Stimulated activated CD8-positive, alpha-beta memory T cell treated with anti-CD3 and anti-CD28 coated beads, Interleukin-7, amount 100 ng/mL, for 4 hours (primary cell): ENCODE measurements around the gene SMARCD2.

ENCODE experiments used
- DNase-seq, 2 donors: peaks; one replicate each; pipeline ENCODE4 v3.0.0-alpha.2; 2020; ENCODE audit warnings: low read depth in 2 of 2

The SMARCD2 gene

DNA sequence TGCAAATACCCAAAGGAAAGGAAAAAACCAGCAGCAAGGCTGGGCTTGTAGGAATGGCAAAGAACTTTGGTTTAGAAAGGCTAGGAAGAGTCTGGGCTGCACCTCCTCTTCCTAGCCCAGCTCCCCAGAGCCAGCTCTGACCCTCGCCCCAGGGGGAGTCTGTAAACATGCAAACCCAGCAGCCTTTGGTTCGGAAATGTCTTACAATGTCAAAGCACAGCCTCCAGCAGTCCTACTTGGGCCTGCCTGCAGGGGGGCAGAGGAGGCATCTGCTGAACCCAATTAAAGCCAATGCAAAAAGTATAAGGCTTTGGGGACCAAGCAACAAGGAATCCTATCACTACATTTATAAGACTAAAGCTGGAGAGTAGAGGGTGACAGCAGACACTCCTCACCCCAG lies 10.0 kb downstream of the SMARCD2 start:
- no peak for DNase-seq

DNA sequence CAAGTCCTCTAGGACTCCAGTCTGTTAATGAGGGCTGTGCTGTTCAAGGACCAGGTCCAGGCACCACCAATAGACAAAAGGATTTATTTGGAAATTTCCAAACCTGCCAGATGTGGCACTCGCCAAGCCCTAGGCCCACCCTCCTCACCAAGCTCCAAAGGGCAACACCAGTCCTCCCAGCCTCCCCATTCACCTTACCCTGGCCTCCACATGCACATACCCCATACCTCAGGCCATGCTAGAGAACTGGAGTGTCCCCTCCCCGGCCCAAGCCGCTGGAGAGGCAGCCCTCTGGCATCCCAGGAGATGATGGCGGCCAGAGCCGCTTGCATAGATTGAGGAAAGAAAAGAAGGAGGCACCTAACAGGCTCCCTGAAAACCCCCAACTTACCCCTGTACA lies 10.5 kb downstream of the SMARCD2 start:
- DNase-seq, result no peak

DNA sequence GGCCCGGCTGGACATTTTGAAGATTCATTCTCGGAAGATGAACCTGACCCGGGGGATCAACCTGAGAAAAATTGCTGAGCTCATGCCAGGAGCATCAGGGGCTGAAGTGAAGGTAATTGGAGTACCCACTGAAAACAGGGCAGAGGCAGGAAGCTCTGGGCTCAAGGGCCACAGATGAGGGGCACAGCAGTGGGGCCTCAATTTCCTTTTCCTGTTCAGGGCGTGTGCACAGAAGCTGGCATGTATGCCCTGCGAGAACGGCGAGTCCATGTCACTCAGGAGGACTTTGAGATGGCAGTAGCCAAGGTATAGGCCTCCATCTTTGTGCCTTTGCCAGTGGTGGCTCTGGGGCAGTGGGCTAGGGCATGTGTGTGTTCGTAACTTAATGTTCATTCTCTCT lies 11.0 kb downstream of the SMARCD2 start:
- no peak for DNase-seq

DNA sequence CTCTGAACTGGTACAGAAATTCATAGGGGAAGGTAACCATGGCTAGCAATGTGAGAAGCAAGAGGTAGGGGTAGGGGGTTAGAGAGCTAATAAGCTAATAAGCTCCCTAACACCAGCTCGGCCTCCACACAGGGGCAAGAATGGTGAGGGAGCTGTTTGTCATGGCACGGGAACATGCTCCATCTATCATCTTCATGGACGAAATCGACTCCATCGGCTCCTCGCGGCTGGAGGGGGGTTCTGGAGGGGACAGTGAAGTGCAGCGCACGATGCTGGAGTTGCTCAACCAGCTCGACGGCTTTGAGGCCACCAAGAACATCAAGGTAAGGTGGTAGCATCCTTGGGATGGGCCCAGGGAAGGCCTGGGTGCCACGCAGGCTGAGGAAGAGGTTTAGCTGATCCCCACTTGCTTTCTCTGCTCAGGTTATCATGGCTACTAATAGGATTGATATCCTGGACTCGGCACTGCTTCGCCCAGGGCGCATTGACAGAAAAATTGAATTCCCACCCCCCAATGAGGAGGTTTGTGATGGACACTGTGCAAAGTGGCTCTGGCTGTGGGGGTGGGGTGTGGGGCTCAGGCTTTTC lies 11.5 kb downstream of the SMARCD2 start:
- DNase-seq, result no peak

DNA sequence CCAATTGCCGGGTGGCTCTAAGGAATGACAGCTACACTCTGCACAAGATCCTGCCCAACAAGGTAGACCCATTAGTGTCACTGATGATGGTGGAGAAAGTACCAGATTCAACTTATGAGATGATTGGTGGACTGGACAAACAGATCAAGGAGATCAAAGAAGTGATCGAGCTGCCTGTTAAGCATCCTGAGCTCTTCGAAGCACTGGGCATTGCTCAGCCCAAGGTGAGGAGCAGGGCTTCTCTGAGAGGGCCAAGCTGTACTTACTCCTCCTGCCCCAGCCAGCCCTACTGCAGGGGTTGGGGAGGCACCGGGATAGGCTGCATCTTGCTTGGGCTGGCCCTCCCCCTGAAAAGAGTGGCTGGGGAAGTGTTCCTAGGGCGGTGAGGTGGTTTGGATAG lies 12.2 kb downstream of the SMARCD2 start:
- no peak for DNase-seq

DNA sequence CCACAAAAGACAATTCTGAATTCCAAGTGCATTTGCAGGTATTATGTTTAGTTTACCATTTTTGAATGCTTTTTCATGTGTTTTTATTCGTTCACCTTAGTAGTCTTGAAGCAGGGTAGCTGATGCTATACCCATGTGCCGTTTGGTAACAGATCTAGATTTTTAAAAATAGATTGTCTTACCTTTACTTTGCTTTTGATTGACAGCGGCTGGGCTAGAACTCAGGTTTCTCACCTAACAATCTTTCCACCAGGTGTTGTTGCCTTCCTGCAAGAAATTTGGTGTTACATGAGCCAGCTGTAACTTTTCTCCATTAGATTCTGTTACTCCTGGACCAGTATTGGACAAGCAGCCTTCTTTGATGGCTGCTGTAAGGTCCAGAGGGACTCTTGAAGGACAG lies 13.5 kb downstream of the SMARCD2 start:
- DNase-seq, result no peak

DNA sequence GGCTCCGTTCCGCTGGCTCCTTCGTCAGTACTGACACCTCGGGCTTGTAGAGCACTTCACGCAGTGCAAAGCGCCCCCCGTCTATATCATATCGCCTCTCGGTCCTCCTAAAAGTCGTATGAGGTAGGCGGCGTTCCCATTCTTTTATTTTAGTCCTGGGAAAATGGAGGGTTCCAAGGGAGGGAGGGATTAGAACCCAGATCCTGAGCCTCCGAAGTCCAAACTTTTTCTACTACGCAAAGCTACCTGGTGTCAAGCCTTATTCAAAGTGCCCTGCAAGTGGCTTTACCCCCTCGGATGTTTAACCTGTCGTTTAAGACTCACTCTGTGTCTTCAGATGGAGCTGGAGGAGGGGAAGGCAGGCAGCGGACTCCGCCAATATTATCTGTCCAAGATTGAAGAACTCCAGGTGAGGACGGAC lies 14.7 kb downstream of the SMARCD2 start:
- no peak for DNase-seq

DNA sequence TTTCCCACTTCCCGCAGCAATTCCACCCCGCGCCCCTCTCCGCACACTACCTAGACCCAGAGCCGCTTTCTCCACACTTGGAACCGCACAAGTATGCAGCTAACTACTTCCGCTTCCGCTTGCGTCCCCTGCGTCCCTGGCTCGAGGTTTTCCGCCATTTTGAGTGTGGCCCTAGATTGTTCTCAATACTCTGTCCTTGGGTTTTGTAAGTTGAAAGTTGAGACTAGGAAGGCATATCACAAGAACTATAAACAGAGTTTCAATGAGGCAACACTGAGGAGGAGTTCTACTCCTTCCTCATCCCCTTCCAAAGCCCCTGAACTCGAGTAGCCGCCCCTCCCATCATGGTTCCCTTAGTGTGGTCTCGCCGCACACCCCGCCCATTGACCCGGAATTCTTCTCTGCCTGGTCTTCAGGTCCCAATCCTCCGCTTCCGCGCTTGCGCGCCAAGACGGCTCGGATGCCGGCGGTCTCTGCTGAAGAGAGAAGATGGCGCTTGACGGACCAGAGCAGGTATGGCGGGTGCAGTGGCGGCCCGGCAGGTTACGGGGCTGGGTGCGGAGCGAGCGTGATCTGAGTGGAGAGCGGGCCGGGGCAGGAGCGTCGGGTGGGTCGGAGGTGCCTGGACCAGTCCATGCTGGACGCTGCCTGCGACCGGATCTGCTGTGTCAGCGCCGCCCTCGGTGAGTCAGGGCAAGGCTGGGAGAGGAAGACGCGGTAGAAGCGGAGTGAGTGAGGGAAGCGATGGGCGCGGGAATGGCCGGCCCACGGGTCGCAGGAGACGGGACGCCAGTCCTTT lies 15.3 kb downstream of the SMARCD2 start, which contains the start of the genes FTSJ3 and PSMC5:
Gene FTSJ3 (minus strand): TSS at position 662 of the 799 bp plus-strand sequence. CDS start 761 bp downstream, outside the sequence.
Gene PSMC5 (plus strand): TSS at position 430 of the 799 bp plus-strand sequence. CDS start 60 bp downstream, at position 490.
- peak; percentile 93 to 95 for DNase-seq

DNA sequence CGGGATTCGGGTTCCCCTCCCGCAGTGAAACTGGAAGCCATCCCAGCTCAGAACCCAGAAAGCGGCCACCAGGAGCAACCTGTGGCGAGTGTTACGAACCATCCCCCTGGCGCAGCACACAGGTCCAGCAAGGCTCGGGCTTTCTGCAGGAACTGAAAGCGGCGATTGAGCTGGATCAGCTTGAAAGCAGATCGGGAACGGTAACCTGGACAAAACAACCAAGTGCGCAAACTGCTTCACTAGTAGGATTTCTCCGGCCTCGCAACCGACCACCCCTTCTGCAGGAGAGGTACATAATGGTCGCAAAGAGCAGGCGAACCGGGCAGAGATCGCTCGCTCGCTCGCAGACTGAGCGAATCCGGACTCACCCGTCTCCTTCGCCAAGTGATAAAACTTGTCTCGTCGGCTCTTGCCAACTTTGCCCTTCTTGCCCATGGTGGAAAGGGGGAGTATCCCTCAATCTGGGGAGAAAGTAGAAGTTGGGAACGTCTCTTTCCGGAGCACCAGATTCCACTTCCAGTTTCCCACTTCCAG lies 15.9 kb downstream of the SMARCD2 start:
- DNase-seq, result no peak

DNA sequence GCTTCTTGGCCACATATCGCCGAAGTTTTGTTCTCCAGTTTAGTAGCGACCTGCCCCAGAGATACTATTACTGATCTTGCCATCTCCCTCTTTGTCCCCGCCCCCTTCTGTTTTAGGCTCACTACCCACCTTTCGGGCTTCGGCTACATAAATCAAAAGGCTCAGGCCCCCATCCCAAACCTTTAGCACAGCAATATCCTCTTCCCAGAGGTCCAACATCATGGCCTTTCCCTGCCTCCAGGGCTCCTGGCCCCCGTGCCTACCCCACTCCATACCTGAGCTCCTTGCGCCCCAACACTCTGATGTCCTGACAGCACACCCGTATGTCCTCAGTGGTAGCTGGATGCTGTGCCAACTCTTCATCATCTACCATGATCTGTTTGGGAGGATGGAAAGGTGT lies 18.1 kb downstream of the SMARCD2 start:
- no peak for DNase-seq

DNA sequence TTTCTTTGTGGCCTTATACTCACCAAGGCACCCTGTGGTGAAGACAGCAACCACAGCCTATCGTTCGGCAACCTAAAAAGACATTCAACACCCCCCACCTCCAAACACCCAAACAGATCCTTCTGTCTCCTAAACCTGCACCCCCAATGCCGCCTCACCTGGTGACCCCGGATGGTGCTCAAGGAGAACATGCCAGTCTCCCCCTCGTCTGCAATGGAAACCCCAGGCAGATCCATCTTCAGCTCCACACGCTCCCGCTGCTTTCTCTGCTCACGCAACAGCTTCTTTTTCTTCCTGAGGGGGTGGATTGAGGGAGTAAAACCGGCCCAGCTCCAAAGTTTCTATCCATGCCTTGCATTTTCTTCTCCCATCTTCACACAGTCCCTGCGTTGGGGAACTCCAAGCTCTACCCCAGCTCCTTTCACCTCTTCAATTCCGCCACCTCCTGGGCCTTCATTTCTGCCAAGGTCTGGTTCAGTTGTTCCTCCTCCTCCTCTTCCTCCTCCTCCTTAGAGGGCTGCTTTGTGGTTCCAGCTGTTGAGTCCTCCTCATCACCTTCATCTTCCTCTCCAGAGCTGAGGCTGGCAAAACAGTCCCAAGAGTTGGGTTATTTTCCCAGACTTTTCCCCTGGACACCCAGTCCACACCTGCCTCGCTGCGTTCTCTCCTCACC lies 18.7 kb downstream of the SMARCD2 start:
- no peak for DNase-seq

DNA sequence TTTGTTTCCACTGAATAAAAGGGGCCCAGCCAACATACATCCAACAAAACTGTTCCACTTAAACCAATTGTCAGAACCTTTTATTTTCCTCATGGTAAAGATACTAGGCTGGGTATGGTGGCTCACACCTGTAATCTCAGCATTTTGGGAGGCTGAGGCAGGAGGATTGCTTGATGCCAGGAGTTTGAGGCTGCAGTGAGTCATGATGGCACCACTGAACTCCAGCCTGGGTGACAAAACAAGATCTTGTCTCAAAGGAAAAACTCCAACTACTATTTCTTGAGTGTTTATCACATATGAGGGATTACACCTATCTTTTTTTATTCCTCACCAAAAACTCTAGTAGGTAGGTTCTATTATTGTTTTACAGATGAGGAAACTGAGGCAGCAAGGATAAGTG lies 19.9 kb downstream of the SMARCD2 start:
- no peak for DNase-seq

DNA sequence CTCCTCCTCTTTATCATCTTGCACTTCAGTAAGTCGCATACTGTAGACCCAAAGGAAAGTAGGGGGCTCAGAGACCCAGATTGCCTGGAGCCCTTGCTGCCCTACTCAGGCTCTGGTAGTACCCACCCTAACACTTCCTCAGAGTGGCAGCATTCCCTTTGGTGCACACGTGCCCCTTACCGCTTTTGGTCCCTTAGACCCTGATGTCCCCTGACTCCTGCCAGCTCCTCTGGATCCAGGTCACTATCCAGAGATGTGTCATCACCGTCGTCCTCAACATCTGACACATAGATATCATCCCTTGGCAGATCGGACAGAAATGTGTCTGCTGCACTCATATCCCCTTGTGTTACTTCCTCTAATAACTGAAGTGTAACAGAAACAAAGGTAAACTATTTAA lies 20.7 kb downstream of the SMARCD2 start:
- no peak for DNase-seq

DNA sequence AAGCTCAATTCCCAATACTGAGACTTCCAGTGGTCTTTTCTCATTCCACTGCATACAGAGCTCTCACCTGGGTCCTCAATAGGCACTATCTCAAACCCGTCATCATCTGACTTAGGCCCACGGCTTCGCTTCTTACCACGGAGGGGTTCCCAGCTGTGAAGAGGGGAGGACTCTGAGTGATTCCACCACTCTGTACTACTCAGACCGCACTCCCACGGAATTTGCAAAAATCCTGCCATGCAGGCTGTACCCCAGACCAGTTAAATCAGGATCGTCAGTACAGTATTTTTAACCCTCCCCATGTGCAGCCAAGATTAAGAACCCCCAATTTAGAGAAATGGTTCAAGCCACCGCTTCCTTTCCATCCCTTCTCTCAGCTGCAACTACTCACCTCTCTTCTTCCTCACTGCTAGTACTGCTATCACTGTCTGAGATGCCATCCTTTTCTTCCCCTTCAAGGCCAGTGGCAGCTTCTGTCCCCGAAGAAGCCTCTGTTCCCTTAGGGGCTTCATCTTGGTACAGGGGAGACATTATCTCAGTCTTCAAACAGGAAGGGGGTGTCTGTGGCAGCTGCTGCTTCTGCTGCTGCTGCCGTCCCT lies 21.4 kb downstream of the SMARCD2 start:
- DNase-seq, result no peak

DNA sequence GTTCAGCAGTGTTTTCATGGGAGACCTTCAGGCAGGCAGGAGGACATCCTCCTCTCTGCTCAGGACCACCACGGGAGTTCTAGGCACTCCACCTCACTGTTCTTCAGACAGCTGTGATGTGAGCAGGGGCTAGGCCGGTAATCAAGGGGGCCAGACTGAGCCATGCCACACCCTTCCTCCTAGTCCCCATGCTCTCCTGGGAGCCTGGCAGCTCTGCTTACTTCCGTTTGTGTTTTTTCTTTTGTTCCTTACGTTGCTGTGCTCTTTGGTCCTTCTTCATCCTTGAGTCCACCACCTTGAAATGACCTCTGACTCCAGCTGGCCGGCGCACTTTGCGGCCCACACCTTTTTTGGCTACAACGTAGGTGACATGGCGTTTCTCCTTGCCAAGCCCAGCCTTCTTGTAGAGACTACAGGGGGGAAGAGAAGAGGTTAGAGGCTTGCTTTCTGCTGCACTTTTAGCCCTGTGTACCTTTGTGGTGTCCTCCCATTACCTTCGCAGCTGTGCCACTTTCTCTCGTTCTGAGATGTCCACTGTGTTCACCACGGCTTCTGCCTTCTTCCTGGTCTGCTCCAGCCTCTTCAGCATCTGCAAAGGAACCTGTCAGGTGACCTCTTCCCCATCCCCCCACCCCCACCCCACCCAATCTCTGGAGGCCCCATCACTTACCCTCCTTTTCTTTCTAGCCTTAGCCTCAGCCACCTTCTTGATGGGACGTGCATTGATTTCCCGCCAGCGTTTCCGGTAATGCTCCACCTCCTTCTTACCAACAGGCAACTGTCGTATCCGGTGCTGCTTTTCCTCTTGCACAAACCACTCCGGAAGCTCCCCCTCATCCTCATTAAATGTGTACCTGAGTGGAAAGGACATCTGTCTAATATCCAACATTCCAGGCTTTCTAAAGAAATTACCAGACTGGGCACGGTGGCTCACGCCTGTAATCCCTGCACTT lies 22.6 kb downstream of the SMARCD2 start:
- no peak for DNase-seq

DNA sequence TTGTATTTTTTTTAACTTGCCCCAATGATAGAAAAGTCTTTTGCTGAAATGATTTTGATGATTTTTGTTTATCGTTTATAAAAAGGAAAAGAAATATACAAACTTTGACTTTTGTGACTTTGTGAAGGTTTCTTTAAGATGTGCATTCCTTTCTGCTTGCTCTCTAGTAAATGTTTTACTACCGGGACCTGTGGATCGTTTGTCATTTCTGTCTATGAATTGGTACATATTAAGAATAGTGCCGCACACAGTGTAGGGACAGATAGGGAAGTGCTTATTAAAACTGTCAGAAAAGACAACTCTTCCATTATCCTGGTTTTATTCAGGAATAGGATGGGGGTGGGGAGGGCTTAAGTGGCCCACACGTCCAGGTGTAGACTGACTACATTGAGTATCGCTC lies 23.4 kb downstream of the SMARCD2 start:
- no peak for DNase-seq

DNA sequence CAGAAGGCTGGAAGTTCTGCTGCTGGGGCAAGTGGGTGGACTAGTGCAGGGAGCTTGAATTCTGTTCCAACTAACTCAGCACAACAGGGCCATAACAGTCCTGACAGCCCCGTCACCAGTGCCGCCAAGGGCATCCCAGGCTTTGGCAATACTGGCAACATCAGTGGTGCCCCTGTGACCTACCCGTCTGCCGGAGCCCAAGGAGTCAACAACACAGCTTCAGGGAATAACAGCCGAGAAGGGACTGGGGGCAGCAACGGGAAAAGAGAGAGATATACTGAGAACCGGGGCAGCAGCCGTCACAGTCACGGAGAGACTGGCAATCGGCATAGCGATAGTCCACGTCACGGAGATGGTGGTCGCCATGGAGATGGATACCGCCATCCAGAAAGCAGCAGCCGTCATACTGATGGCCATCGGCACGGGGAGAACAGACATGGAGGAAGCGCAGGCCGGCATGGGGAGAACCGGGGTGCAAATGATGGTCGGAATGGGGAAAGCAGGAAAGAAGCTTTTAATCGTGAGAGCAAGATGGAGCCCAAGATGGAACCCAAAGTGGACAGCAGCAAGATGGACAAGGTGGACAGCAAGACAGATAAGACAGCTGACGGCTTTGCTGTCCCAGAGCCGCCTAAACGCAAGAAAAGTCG lies 24.6 kb downstream of the SMARCD2 start:
- no peak for DNase-seq

DNA sequence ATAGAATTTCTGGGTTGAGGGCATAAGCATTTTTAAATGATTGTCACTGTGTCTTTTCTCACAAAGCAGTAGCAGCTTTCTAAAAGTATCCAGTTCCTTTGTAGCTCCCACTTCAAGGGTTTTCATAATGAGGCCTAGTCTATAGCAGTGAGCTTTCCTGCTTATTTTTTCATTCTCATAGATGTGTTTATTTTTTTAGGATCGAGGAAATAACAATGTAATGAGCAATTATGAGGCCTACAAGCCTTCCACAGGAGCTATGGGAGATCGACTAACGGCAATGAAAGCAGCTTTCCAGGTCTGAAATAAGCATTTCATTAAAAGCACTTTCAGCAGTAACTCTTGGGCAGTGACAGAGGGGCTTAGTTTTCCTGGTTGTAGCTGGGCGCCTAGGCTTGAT lies 25.8 kb downstream of the SMARCD2 start:
- DNase-seq, result no peak

DNA sequence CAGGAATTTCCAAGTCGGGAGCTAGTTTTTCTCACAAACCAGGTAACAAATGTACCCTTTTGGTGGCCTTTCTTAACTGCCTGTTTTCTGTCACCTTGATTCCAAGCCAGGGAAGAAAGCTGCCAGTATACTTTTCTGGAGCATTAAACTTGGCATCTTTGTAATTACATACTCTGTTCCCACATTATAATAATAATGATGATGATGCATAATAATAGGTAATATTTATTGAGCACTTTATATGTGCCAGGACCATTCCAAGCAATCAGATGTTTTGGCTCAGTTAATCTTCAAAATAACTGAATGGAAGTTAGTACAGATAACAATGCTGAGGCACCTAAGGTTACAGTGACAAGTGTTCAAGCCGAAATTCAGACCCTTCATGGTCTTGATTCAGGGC lies 26.4 kb downstream of the SMARCD2 start:
- no peak for DNase-seq

DNA sequence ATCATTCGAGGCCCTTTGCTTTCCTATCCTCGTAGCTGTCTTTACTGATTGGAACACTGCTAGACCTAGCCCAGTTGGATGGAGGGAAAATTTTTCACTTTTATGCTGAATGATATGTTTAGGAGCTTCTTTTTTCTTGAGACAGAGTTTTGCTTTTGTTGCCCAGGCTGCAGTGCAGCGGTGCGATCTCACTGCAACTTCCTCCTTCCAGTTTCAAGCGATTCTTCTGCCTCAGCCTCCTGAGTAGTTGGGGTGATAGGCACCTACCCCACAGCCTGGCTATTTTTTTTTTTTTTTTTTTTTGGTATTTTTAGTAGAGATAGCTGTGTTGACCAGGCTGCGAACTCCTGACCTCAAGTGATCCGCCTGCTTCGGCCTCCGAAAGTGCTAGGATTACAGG lies 32.5 kb downstream of the SMARCD2 start:
- DNase-seq, result no peak
